NCI-H510A (cell line): ENCODE data around the gene EFCAB13.
"Not testable (repeated sequence)": the region's sequence is repeated elsewhere in the genome, so short reads cannot be mapped to it uniquely, and the experiment has no call there.

Experiments
- DNase-seq: peaks from one replicate; lab custom pipeline; 2025; lab: John Stamatoyannopoulos, UW

EFCAB13 gene

DNA sequence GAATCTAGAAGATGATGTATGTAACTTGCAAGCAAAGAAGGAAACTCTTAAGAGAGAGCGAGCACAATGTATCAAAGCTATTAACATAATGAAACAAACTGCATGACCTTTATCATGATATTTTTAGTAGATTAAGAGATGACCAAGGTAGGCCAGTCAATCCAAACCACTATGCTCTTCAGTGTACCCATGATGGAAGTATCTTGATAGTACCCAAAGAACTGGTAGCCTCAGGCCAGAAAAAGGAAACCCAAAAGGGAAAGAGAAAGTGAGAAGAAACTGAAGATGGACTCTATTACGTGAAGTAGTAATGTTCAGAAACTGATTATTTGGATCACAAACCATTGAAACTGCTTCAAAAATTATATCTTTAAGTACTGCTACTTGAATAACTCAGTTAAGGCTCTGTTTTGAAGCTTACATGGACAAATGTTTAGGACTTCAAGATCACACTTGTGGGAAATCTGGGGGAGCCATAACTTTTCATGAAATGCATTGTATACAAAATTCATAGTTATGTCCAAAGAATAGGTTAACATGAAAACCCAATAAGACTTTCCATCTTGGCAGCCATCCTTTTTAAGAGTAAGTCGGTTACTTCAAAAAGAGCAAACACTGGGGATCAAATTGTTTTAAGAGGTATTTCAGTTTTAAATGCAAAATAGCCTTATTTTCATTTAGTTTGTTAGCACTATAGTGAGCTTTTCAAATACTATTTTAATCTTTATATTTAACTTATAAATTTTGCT, 102.3 kb downstream of the EFCAB13 start:
- not testable (repeated sequence) for DNase-seq

DNA sequence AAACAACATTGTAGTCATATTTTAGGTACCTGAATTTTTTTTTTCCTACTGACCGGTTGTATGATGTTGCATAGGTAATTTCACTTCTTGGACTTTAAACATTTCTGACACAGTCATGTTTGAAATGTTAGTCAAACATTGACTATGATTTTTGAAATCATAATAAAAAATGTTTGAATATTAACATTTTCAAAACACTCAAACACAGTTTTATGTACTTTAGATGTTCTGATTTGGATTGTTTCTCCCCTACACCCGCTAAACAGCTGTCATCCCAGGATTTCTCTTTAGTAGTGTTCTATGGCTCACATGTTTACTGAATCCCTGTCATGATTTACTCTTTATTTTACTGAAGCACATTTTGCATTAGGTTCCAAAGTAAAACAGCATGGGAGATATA, 104.2 kb downstream of the EFCAB13 start:
- DNase-seq: no peak

DNA sequence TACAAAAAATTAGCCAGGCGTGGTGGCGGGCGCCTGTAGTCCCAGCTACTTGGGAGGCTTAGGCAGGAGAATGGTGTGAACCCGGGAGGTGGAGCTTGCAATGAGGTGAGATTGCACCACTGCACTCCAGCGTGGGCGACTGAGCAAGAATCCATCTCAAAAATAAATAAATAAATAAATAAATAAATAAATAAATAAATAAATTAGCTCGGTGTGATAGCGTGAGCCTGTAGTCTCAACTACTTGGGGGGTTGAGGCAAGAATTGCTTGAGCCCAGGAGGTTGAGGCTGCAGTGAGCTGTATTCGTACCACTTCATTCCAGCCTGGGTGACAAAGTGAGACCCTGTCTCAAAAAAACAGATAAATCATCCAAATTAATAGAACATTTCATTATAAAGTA, 108.5 kb downstream of the EFCAB13 start:
- DNase-seq: not testable (repeated sequence)

DNA sequence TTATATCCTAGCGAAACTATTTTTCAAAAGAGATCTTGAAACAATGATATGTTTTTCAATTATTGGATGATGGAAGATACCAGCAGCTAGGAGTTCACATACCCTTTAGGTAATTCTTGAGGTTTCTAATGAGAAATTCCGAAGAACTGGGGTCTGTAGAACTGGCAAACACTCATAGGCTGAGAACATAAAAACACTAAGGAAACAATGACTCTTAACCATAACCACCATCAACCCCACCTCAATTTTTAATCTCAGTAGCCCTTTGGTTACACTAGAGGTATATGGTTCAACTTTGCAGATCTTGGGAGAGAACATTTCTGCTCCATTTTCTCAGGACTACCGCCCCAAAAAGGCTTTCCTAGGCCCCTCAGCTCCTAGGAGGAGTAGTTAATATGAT, 141.4 kb downstream of the EFCAB13 start:
- no peak for DNase-seq

DNA sequence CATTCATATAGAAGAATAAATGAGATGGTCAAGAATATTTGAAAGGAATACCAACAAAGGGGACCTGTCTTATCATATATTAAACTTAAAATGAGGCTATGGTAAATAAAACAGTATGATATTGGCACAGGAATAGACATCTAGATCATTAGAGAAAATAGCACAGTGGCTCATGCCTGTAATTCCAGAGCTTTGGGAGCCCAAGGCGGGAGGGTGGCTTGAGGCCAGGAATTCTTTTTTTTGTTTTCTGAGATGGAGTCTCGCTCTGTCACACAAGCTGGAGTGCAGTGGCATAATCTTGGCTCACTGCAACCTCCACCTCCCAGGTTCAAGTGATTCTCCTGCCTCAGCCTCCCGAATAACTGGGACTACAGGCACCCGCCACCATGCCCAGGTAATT, 143.2 kb downstream of the EFCAB13 start:
- not testable (repeated sequence) for DNase-seq

DNA sequence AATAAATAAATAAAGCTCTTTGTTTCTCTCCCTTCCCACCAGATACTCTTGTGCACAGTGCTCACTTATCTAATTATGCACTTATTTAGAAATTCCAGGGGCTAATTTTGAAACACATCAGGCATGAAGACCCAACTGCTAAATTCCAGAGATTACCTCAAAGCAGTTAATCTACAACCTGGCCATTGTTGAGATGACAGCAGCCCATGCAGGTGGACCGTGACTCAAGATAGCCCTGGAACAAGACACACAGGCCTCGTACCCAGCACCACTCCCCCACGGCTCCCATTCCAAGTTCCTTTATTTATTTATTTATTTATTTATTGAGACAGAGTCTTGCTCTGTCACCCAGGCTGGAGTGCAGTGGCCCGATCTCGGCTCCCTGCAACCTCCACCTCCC, 147.1 kb downstream of the EFCAB13 start:
- no peak for DNase-seq

DNA sequence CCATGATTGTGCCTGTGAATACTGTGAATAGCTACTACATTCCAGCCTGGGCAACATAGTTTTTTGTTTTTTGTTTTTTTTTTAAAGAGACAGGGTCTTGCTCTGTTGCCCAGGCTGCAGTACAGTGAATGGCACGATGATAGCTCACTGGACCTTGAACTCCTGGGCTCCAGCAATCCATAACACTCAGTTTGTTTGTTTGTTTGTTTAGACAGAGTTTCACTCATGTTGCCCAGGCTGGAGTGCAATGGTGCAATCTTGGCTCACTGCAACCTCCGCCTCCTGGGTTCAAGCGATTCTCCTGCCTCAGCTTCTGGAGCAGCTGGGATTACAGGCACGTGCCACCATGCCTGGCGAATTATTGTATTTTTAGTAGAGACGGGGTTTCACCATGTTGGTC, 148.3 kb downstream of the EFCAB13 start:
- DNase-seq: not testable (repeated sequence)
